ENCODE measurements around the gene PTH2R.
"Not testable (repeated sequence)": the region's sequence is repeated elsewhere in the genome, so short reads cannot be mapped to it uniquely, and the experiment has no call there.

Gene PTH2R

DNA sequence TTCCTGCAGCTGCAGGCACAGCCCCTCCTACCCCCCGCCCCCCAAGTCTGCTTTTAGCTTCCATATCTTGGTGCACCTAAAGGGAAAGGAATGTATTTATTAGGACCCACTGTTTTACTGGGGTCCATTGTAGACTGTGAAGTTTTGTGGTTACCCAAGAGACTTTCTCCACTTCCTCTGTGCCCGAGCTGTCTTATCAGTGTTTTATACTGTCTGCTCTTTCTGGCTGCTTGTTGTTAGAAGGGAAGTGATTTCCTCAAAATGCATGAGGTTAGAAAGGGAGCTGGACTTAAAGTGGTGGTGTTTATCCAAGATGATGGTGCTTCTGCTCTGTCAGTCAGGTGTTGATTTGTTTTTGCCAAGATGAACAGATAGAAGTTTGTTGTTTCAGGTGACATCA is 85.0 kb downstream of the PTH2R start:
- in situ Hi-C loops (cut with MboI; ENCODE audit: low pct_unique_long_range_greater_than_20kb, low sequenced_read_pairs, unreplicated experiment), result no loop called here
- TF ChIP-seq, protein P1, sequence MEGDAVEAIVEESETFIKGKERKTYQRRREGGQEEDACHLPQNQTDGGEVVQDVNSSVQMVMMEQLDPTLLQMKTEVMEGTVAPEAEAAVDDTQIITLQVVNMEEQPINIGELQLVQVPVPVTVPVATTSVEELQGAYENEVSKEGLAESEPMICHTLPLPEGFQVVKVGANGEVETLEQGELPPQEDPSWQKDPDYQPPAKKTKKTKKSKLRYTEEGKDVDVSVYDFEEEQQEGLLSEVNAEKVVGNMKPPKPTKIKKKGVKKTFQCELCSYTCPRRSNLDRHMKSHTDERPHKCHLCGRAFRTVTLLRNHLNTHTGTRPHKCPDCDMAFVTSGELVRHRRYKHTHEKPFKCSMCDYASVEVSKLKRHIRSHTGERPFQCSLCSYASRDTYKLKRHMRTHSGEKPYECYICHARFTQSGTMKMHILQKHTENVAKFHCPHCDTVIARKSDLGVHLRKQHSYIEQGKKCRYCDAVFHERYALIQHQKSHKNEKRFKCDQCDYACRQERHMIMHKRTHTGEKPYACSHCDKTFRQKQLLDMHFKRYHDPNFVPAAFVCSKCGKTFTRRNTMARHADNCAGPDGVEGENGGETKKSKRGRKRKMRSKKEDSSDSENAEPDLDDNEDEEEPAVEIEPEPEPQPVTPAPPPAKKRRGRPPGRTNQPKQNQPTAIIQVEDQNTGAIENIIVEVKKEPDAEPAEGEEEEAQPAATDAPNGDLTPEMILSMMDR (IDR thresholded peaks at IDR 0.05; ENCODE audit: extremely low read depth, insufficient read depth, missing control alignments), result no peak
- DNase-seq (ENCODE audit: low spot score), result no peak

DNA sequence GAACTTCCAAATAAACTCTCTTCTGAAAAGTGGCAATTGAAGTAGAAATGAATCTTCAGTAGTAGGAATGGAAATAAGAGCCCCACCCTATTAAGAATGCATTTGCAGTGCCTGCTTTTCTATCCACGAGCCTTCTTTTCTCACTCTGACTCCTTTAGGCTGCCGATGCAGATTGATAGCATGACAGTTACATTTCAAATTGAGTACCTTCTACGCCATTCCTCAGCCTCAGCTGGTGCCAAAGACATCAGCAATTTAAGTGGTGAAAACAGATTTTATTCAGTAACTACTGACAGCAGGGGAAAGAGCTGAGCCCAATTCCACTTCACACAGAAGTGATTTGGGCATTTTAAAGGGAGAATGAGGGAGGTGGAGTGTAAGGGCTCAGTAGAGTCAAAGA is 85.5 kb downstream of the PTH2R start:
- TF ChIP-seq, protein P1 (IDR thresholded peaks at IDR 0.05; ENCODE audit: extremely low read depth, insufficient read depth, missing control alignments), result no peak
- in situ Hi-C loops (cut with MboI; ENCODE audit: low pct_unique_long_range_greater_than_20kb, low sequenced_read_pairs, unreplicated experiment), result no loop called here
- DNase-seq (ENCODE audit: low spot score), result no peak

DNA sequence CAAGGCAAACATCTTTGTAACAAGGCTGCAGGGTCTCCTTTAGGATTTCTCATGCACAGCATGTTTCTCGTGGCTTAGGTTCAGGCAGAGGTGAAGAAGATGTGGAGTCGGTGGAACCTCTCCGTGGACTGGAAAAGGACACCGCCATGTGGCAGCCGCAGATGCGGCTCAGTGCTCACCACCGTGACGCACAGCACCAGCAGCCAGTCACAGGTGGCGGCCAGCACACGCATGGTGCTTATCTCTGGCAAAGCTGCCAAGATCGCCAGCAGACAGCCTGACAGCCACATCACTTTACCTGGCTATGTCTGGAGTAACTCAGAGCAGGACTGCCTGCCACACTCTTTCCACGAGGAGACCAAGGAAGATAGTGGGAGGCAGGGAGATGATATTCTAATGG is 86.6 kb downstream of the PTH2R start:
- in situ Hi-C loops (cut with MboI; ENCODE audit: low pct_unique_long_range_greater_than_20kb, low sequenced_read_pairs, unreplicated experiment), result no loop called here
- DNase-seq (ENCODE audit: low spot score), result no peak
- TF ChIP-seq, protein P1 (IDR thresholded peaks at IDR 0.05; ENCODE audit: extremely low read depth, insufficient read depth, missing control alignments), result no peak

DNA sequence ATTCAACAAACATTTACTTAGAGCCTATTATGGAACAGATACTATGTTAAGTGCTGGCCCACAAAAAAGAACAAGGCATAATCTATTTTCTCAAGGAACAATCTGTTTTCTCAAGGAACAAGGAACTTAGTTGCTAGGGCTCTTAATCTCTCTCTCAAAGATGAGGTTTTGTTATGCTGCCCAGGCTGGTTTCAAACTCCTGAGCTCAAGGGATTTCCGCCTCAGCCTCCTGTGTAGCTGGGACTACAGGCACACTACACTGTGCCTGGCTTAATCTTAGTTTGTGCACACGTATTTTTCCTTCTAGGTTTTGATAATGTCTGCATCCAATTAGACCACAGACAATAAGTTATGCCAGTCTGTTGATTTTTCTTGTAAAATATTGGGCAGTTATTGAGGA is 89.5 kb downstream of the PTH2R start:
- in situ Hi-C loops (cut with MboI; ENCODE audit: low pct_unique_long_range_greater_than_20kb, low sequenced_read_pairs, unreplicated experiment), result no loop called here
- DNase-seq (ENCODE audit: low spot score), result no peak
- TF ChIP-seq, protein P1 (IDR thresholded peaks at IDR 0.05; ENCODE audit: extremely low read depth, insufficient read depth, missing control alignments), result no peak

DNA sequence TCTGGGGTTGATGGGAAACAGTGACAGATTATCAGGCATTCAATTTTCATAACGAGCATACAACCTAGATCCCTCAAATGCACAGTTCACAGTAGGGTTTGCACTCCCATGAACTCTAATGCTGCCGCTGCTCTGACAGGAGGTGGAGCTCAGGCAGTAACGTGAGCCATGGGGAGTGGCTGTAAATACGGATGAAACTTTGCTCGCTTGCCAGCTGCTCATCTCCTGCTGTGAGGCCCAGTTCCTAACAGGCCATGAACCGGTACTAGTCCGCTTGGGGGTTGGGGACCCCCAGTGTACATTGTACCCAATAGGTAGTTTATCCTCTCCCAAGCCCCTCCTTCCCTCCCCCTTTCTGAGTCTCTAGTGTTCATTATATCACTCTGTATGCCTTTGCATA is 94.6 kb downstream of the PTH2R start:
- TF ChIP-seq, protein P1 (IDR thresholded peaks at IDR 0.05; ENCODE audit: extremely low read depth, insufficient read depth, missing control alignments), result no peak
- no peak for DNase-seq (ENCODE audit: low spot score)
- in situ Hi-C loops (cut with MboI; ENCODE audit: low pct_unique_long_range_greater_than_20kb, low sequenced_read_pairs, unreplicated experiment), result no loop called here

DNA sequence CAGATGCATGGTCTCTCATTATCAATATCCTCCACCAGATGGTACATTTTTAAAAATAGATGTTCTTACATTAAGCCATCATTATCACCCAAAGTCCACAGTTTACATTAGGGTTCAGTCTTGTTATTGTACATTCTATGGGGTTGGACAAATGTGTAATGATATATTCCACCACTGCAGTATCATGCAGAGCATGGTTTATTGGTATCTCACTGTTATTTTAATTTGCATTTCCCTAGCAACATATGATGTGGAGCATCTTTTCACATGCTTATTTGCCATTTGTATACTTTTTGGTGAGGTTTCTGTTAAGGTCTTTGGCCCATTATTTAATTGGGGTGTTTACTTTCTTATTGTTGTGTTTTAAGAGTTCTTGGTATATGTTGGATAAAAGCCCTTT is 95.7 kb downstream of the PTH2R start:
- TF ChIP-seq, protein P1 (IDR thresholded peaks at IDR 0.05; ENCODE audit: extremely low read depth, insufficient read depth, missing control alignments), result no peak
- no peak for DNase-seq (ENCODE audit: low spot score)
- in situ Hi-C loops (cut with MboI; ENCODE audit: low pct_unique_long_range_greater_than_20kb, low sequenced_read_pairs, unreplicated experiment), result no loop called here

DNA sequence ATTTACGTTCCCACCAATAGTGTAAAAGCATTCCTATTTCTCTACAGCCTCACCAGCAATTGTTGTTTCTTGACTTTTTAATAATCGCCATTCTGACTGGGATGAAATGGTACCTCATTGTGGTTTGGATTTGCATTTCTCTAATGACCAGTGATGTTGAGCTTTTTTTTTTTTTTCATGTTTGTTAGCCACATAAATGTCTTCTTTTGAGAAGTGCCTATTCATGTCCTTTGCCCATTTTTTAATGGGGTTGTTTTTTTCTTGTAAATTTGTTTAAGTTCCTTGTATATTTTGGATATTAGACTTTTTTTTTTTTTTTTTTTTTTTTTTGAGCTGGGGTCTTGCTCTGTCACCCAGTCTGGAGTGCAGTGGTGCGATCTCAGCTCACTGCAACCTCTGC is 98.8 kb downstream of the PTH2R start:
- in situ Hi-C loops (cut with MboI; ENCODE audit: low pct_unique_long_range_greater_than_20kb, low sequenced_read_pairs, unreplicated experiment); DNase-seq (ENCODE audit: low spot score): not testable (repeated sequence)

Measured in GM13977 (cell line).